Measurements from ENCODE around the gene ZDHHC12. TPM values are rescaled to one million over a fixed set of nuclear protein-coding genes. Genes with fewer than 3 reads are reported as not detected.

Gene ZDHHC12
- total RNA-seq, 1 experiment from 2014 or later, result 39.3 TPM

DNA sequence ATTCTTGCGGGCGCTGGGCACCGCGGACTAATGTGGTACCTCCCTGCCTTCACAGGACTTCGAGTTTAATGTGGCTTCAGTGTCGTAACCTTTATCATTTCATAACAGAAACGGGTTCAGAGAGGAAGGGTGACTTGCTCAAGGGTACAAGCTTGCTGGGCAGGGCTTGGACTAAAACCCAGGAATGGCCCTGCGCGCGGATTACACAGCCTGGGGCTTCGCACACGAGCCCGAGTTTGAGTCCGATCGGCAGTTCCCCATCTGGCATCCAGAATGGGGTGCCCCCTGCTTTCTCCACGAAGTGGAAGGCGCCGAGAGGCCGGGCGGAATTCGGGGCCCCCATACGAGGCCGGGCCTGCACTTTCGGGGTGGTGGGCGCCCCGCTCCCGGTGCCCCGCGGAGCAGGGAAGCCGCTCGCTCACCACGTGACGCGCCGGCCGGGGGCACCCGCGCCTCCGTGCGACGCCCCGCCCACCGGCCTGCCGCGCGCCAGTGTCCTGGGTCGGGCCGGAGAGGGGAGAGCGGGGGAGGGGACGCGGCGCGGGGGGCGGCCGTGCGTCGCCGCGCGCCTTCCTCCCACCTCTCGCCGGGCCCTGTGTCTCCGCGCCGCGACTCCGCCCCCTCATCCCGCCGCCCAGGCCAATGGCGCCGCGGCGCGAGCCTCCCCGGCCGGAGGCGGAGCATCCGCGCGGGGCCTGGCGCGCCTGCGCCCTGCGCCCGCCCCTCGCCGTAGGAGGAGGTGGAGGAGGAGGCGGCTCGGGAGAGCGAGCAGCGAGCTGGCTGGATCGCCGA, 35.2 kb downstream of the ZDHHC12 start, which contains the start of gene SET:
TSS of gene SET (plus strand) at position 722 of the 792 bp plus-strand sequence. CDS start 361 bp downstream, outside the sequence.
- peak within 1 kb of the TSS; percentile 96 to 97 for H3K4me3 ChIP-seq (ENCODE audit: low read depth in 2 of 2, low read length in 2 of 2)
- DNase-seq (ENCODE audit: low read depth, low spot score) (no peak), ATAC-seq (peak; percentile 88)
- ChIA-PET CTCF (no interaction called here), POLR2A (no interaction called here)
- H3K36me3 ChIP-seq (ENCODE audit: control insufficient read depth, insufficient read depth, low read length), result peaks cover 31% of the 10 kb centered on the region
- no TSS peak for BruUV-seq (replicated peaks)
- in situ Hi-C loops (cut with HindIII; ENCODE audit: low pct_unique_long_range_greater_than_20kb, low sequenced_read_pairs) (no loop called here), intact Hi-C loops (cut with micrococcal nuclease; ENCODE audit: unreplicated experiment) (no loop called here)
- peaks cover 29% of the 10 kb centered on the region for H3K4me1 ChIP-seq (ENCODE audit: control insufficient read depth, insufficient read depth, low read length)
- H3K9me3 ChIP-seq (ENCODE audit: control insufficient read depth, insufficient read depth, low read depth, low read length), result no peaks in the 10 kb centered on the region
- TF ChIP-seq POLR2AphosphoS5 (IDR thresholded peaks at IDR 0.05; ENCODE audit: low read depth, low read length) (peak; percentile 56), TCF7L2 (IDR thresholded peaks at IDR 0.05; ENCODE audit: low read depth, low read length) (no peak), REST (IDR thresholded peaks at IDR 0.05; ENCODE audit: insufficient read depth in 1 of 2, low read depth in 2 of 2, low read length in 1 of 2) (no peak), SIN3A (IDR thresholded peaks at IDR 0.05; ENCODE audit: borderline replicate concordance, insufficient read depth, low read depth, low read length) (no peak; the same call in 1 of the 2 replicates), CTCF (IDR thresholded peaks at IDR 0.05) (no peak)
- peak within 1 kb of the TSS; percentile 97 for H3K27ac ChIP-seq (ENCODE audit: low read length)
- H3K27me3 ChIP-seq (ENCODE audit: control insufficient read depth, insufficient read depth, low read length), result no peaks in the 10 kb centered on the region

DNA sequence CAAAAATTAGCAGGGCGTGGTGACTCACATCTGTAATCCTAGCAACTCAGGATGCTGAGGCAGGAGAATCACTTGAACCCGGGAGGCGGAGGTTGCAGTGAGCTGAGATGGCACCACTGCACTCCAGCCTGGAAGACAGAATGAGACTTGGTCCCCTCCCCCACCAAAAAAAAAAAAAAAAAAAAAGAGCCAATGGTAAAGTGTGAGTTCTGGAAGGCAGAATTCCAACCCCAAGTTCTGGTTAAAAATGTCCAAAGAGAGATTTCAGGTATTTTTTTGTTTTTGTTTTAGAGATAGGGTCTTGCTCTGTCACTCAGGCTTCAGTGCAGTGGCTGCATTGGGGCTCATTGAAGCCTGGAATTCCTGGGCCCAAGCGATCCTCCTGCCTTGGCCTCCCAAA, 36.5 kb downstream of the ZDHHC12 start:
- CTCF ChIA-PET, result no interaction called here
- peaks cover 33% of the 10 kb centered on the region for H3K4me1 ChIP-seq (ENCODE audit: control insufficient read depth, insufficient read depth, low read length)
- TF ChIP-seq CTCF (IDR thresholded peaks at IDR 0.05) (no peak), TCF7L2 (IDR thresholded peaks at IDR 0.05; ENCODE audit: low read depth, low read length) (no peak), REST (IDR thresholded peaks at IDR 0.05; ENCODE audit: insufficient read depth in 1 of 2, low read depth in 2 of 2, low read length in 1 of 2) (no peak), SIN3A (IDR thresholded peaks at IDR 0.05; ENCODE audit: borderline replicate concordance, insufficient read depth, low read depth, low read length) (no peak), POLR2AphosphoS5 (IDR thresholded peaks at IDR 0.05; ENCODE audit: low read depth, low read length) (no peak)
- in situ Hi-C loops (cut with HindIII; ENCODE audit: low pct_unique_long_range_greater_than_20kb, low sequenced_read_pairs), result no loop called here
- no peak for ATAC-seq
- H3K4me3 ChIP-seq (ENCODE audit: low read depth in 2 of 2, low read length in 2 of 2), result no peak overlapping the region
- no peaks in the 10 kb centered on the region for H3K27me3 ChIP-seq (ENCODE audit: control insufficient read depth, insufficient read depth, low read length)
- POLR2A ChIA-PET, result interaction anchor here (0.6 kb wide), 1 partner anchor 108 kb away, joined by 3 read pairs; no protein-coding TSS in a partner anchor
- DNase-seq (ENCODE audit: low read depth, low spot score), result no peak
- H3K9me3 ChIP-seq (ENCODE audit: control insufficient read depth, insufficient read depth, low read depth, low read length), result no peaks in the 10 kb centered on the region
- intact Hi-C loops (cut with micrococcal nuclease; ENCODE audit: unreplicated experiment), result no loop called here
- BruUV-seq (replicated peaks), result no TSS peak
- H3K27ac ChIP-seq (ENCODE audit: low read length), result peak overlapping the region; percentile 97
- H3K36me3 ChIP-seq (ENCODE audit: control insufficient read depth, insufficient read depth, low read length), result peaks cover 18% of the 10 kb centered on the region
